D721Med (cell line): ENCODE results near the gene KIF24.
"Not testable (repeated sequence)": the region's sequence is repeated elsewhere in the genome, so short reads cannot be mapped to it uniquely, and the experiment has no call there.

Source experiments
- DNase-seq: peaks from one replicate; pipeline ENCODE4 v3.0.0; 2011; ENCODE audit warnings: low spot score; ENCODE audit not compliant: insufficient read length
- FAIRE-seq: peaks from 2 replicates; lab custom pipeline; 2011; peaks lifted over from hg19 to GRCh38; lab: Jason Lieb, UNC
- TF ChIP-seq, protein P1 (sequence below): IDR thresholded peaks from 2 replicates; pipeline ENCODE4 v1.5.1; 2012; ENCODE audit warnings: mild to moderate bottlenecking, control low read depth; ENCODE audit not compliant: insufficient read depth; ENCODE audit errors: missing control alignments

The KIF24 gene

DNA sequence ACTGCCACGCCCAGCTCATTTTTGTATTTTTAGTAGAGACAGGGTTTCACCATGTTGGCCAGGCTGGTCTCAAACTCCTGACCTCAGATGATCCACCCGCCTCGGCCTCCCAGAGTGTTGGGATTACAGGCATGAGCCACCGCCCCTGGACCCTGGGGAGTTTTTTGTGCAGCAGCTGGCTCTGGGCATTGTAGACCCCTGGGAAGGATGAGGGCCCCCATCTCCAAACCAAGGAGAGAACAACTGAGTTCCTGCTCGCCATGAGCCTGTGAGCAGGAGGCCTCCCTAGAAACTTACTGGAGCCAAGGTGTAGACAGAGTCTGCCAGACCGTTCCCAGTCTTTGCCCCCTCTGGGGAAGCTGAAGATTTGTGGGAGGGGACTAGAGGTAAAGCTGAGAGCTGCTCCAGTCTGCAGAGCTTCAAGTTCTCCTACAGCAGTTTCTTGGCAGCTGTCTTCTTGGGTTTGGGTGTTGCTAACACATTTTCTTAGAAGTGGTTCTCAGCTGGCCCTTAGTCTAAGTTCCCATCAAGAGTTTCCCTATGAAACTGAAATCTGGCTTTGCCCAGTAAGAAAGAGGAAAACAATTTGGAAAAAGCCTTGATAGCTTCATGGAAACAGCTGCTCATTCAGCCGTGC is 12.7 kb upstream of the KIF24 start:
- FAIRE-seq (no peak), DNase-seq (no peak)
- TF ChIP-seq, protein P1, sequence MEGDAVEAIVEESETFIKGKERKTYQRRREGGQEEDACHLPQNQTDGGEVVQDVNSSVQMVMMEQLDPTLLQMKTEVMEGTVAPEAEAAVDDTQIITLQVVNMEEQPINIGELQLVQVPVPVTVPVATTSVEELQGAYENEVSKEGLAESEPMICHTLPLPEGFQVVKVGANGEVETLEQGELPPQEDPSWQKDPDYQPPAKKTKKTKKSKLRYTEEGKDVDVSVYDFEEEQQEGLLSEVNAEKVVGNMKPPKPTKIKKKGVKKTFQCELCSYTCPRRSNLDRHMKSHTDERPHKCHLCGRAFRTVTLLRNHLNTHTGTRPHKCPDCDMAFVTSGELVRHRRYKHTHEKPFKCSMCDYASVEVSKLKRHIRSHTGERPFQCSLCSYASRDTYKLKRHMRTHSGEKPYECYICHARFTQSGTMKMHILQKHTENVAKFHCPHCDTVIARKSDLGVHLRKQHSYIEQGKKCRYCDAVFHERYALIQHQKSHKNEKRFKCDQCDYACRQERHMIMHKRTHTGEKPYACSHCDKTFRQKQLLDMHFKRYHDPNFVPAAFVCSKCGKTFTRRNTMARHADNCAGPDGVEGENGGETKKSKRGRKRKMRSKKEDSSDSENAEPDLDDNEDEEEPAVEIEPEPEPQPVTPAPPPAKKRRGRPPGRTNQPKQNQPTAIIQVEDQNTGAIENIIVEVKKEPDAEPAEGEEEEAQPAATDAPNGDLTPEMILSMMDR: no peak

GRCh38 chr9:34338665-34339385 is 9.8 kb upstream of the KIF24 start:
- TF ChIP-seq, protein P1: no peak
- FAIRE-seq: no peak
- no peak for DNase-seq

- not testable (repeated sequence) for DNase-seq, FAIRE-seq
These were observed 9.0 kb upstream of the KIF24 start for GRCh38 chr9:34338079-34338478.

- TF ChIP-seq, protein P1: no peak
- FAIRE-seq (no peak), DNase-seq (no peak)
These were observed 8.3 kb upstream of the KIF24 start for GRCh38 chr9:34337403-34337802.

DNA sequence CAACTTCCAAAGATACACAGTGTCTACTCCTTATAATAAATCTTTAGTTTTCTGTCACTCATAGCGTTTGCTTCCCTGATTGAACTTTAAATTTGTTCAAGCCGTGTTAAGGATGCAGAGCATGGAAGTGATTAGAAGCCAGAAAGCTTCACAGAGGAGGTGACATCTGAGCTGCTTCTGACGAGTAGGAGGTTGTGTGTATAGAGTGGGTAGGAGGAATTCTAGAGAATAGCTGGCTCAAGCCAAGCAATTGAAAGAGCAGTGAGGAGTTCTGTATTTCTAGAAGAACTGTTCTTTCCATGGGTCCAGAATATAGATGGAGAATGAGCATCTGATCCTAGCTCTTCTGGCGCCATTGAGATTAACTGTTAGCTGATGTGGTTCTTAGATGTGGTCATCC is 6.3 kb upstream of the KIF24 start:
- TF ChIP-seq, protein P1: no peak
- FAIRE-seq (no peak), DNase-seq (no peak)

DNA sequence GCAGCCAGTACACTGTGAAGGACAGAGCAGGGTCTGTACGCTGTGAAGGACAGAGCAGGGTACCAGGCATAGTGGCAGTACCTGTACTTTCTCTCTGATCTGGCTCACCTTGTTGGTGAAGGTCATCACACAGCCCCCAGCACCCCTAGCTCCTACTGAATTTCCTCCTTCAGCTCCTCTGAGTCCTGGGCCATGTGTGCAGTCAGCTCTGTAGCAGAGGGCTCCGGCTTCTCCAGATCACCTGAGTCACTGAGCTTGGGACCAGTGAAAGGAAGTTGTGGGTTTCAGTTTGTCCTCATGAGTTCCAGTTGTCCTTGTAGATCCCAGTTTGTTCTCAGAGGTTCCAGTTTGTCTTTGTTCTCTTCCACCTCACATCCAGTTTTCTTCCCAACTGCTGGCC is 5.8 kb upstream of the KIF24 start:
- FAIRE-seq: no peak
- TF ChIP-seq, protein P1: no peak
- no peak for DNase-seq

DNA sequence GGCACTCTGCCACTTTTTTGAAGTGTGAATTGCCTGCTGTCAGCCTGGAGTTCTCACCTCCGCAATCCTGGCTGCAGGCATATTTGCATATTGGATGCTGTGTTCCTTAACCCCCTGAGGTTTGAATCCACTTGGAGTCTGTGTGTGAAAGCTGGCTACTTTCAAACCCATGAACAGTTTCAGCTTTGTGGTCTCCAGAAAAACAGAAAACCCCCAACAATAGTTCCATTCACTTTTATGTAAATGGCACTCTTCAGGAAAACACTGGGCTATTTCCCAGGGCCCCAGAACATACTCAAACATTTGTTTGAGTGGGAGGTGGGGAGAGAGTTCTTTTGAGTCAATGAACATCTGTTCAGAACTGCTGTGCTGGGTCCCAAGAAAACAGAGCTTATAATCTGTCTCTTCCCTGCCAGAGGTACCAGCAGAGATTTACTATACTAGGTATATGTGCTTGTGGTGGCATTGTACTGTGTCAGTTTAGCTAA is 5.3 kb upstream of the KIF24 start:
- DNase-seq: no peak
- TF ChIP-seq, protein P1: no peak
- no peak for FAIRE-seq
